Gastroesophageal sphincter (tissue), 3 donors: ENCODE results near the gene TTC7B.

Experiments
- POLR2AphosphoS5 ChIP-seq: sonication (generic); formaldehyde crosslinking; IDR thresholded peaks from one replicate; pipeline ENCODE4 v1.6.1; 2017; ENCODE audit warnings: antibody characterized with exemption
- TF ChIP-seq, protein P1 (sequence below), 4 experiments: fragments of 200-600 bp in 2 of 4; fragments of 450-650 bp in 2 of 4; sonication (generic) in 1 of 4; IDR thresholded peaks; one replicate each; pipeline ENCODE4 v1.5.1; 2017 to 2019; ENCODE audit warnings: antibody characterized with exemption in 4 of 4, mild to moderate bottlenecking in 2 of 4, moderate library complexity in 2 of 4

- no peak for TF ChIP-seq POLR2AphosphoS5
- TF ChIP-seq, protein P1, sequence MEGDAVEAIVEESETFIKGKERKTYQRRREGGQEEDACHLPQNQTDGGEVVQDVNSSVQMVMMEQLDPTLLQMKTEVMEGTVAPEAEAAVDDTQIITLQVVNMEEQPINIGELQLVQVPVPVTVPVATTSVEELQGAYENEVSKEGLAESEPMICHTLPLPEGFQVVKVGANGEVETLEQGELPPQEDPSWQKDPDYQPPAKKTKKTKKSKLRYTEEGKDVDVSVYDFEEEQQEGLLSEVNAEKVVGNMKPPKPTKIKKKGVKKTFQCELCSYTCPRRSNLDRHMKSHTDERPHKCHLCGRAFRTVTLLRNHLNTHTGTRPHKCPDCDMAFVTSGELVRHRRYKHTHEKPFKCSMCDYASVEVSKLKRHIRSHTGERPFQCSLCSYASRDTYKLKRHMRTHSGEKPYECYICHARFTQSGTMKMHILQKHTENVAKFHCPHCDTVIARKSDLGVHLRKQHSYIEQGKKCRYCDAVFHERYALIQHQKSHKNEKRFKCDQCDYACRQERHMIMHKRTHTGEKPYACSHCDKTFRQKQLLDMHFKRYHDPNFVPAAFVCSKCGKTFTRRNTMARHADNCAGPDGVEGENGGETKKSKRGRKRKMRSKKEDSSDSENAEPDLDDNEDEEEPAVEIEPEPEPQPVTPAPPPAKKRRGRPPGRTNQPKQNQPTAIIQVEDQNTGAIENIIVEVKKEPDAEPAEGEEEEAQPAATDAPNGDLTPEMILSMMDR (IDR thresholded peaks at IDR 0.05) = no peak
These were observed 84.1 kb downstream of the TTC7B start for GRCh38 chr14:90732139-90732538.
